ENCODE results near the gene CARD11. TPM values are rescaled to one million over a fixed set of nuclear protein-coding genes. Genes with fewer than 3 reads are reported as not detected.
A peak's percentile ranks its signal among the peaks of the same experiment; 100 is the strongest.

Gene CARD11
- total and polyA plus RNA-seq, 2 of the 13 experiments (the other 11 are each of a cell fraction or from before 2014, with no cell fraction given) = 0.04 TPM; not detected in 1

DNA sequence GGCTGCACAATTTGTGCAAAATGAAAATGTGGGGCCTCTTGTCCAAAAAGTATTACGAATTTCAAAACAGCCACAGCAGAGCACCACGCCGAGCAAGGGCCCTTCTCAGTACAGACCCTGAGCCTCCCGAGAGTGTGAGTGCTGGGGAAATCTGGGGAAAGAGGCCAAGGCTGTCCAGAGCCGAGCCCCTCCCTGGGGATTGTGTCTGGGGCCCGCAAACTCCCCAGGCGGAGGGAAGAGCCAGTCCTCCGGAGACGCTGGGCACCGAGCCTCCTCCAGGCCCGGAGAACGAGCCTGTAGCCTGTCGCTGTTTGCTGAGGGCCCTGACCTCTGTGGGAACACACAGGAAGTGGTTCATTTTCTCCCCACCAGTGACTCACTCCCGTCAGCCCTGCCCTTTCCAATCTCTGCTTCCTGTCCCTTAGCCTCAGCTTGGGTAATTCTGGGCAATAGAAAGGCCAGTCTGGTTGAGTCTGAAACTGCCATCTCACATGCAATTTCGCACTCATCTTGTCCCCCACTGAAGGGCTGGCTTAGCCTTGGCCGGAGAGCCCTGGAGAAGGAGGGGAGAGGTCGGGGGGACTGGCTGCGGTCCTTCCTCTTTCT, 180.1 kb downstream of the CARD11 start (continued):
- no peak for TF ChIP-seq ZNF773 (CRISPR knock-in tag; IDR thresholded peaks at IDR 0.05; ENCODE audit: borderline replicate concordance)
- TF ChIP-seq ZZZ3 (CRISPR knock-in tag; IDR thresholded peaks at IDR 0.05; ENCODE audit: borderline replicate concordance) = 0 out of 2 replicates have a peak, but pooled peaks have one; percentile 48
- no peak for TF ChIP-seq SMAD1 (CRISPR knock-in tag; IDR thresholded peaks at IDR 0.05; ENCODE audit: borderline replicate concordance, low read depth)
- no peak for TF ChIP-seq MAZ (IDR thresholded peaks at IDR 0.05; ENCODE audit: borderline replicate concordance, low read depth, low read length)
- TF ChIP-seq MAZ (CRISPR knock-in tag; IDR thresholded peaks at IDR 0.05; ENCODE audit: low read depth) = peak; percentile 69
- no peak for TF ChIP-seq ARHGAP35 (CRISPR knock-in tag; IDR thresholded peaks at IDR 0.05; ENCODE audit: borderline replicate concordance)
- TF ChIP-seq, protein P1, sequence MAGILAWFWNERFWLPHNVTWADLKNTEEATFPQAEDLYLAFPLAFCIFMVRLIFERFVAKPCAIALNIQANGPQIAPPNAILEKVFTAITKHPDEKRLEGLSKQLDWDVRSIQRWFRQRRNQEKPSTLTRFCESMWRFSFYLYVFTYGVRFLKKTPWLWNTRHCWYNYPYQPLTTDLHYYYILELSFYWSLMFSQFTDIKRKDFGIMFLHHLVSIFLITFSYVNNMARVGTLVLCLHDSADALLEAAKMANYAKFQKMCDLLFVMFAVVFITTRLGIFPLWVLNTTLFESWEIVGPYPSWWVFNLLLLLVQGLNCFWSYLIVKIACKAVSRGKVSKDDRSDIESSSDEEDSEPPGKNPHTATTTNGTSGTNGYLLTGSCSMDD (CRISPR knock-in tag; IDR thresholded peaks at IDR 0.05) = no peak
- TF ChIP-seq ZNF136 (CRISPR knock-in tag; IDR thresholded peaks at IDR 0.05; ENCODE audit: low read depth) = no peak
- TF ChIP-seq, protein P2, sequence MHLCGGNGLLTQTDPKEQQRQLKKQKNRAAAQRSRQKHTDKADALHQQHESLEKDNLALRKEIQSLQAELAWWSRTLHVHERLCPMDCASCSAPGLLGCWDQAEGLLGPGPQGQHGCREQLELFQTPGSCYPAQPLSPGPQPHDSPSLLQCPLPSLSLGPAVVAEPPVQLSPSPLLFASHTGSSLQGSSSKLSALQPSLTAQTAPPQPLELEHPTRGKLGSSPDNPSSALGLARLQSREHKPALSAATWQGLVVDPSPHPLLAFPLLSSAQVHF (CRISPR knock-in tag; IDR thresholded peaks at IDR 0.05) = no peak
- no peak for TF ChIP-seq ZNF552 (CRISPR knock-in tag; IDR thresholded peaks at IDR 0.05; ENCODE audit: borderline replicate concordance)
- TF ChIP-seq SALL2 (CRISPR knock-in tag; IDR thresholded peaks at IDR 0.05) = no peak; the same call in 1 of the 2 replicates
- TF ChIP-seq PRPF4 (IDR thresholded peaks at IDR 0.05; ENCODE audit: low read depth, low read length, poor library complexity, severe bottlenecking) = no peak
- no peak; the same call in 1 of the 2 replicates for TF ChIP-seq CBFB (CRISPR knock-in tag; IDR thresholded peaks at IDR 0.05)
- no peak for TF ChIP-seq TRIM24 (CRISPR knock-in tag; IDR thresholded peaks at IDR 0.05)
- TF ChIP-seq ZNF570 (CRISPR knock-in tag; IDR thresholded peaks at IDR 0.05; ENCODE audit: borderline replicate concordance) = no peak
- TF ChIP-seq ZNF296 (CRISPR knock-in tag; conservative IDR thresholded peaks at IDR 0.05) = no peak
- TF ChIP-seq ZNF350 (CRISPR knock-in tag; IDR thresholded peaks at IDR 0.05; ENCODE audit: borderline replicate concordance, low read depth) = peak; percentile 69
- TF ChIP-seq ZNF446 (CRISPR knock-in tag; IDR thresholded peaks at IDR 0.05) = no peak
- peak; percentile 43 for TF ChIP-seq GZF1 (CRISPR knock-in tag; IDR thresholded peaks at IDR 0.05)
- no peak for TF ChIP-seq ZNF207 (IDR thresholded peaks at IDR 0.05; ENCODE audit: borderline replicate concordance)
- TF ChIP-seq EEA1 (CRISPR knock-in tag; IDR thresholded peaks at IDR 0.05; ENCODE audit: borderline replicate concordance) = no peak
- TF ChIP-seq ZNF30 (CRISPR knock-in tag; IDR thresholded peaks at IDR 0.05) = 0 out of 2 replicates have a peak, but pooled peaks have one; percentile 31
- no peak for TF ChIP-seq ZNF12 (CRISPR knock-in tag; IDR thresholded peaks at IDR 0.05)
- TF ChIP-seq NCOR1 (IDR thresholded peaks at IDR 0.05; ENCODE audit: borderline replicate concordance, low read length) = no peak
- TF ChIP-seq HMG20A (CRISPR knock-in tag; IDR thresholded peaks at IDR 0.05; ENCODE audit: borderline replicate concordance) = peak; percentile 72; the same call in 1 of the 2 replicates
- peak; percentile 55; the same call in 1 of the 2 replicates for TF ChIP-seq YEATS2 (CRISPR knock-in tag; IDR thresholded peaks at IDR 0.05; ENCODE audit: borderline replicate concordance)
- no peak for TF ChIP-seq FOXP1 (IDR thresholded peaks at IDR 0.05)
- TF ChIP-seq FOXP1 (CRISPR knock-in tag; IDR thresholded peaks at IDR 0.05) = peak; percentile 12; the same call in 1 of the 2 replicates
- peak; percentile 80 for TF ChIP-seq ZNF331 (CRISPR knock-in tag; IDR thresholded peaks at IDR 0.05)
- TF ChIP-seq, protein P3, sequence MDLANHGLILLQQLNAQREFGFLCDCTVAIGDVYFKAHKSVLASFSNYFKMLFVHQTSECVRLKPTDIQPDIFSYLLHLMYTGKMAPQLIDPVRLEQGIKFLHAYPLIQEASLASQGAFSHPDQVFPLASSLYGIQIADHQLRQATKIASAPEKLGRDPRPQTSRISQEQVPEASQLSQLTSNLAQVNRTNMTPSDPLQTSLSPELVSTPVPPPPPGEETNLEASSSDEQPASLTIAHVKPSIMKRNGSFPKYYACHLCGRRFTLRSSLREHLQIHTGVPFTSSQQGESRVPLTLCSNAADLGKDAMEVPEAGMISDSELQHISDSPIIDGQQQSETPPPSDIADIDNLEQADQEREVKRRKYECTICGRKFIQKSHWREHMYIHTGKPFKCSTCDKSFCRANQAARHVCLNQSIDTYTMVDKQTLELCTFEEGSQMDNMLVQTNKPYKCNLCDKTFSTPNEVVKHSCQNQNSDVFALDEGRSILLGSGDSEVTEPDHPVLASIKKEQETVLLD (CRISPR knock-in tag; IDR thresholded peaks at IDR 0.05; ENCODE audit: low read depth) = no peak
